Thyroid gland (tissue), 4 donors: Measurements from ENCODE around the gene NDUFS8.

Experiments
- POLR2A ChIP-seq, 2 donors: fragments of 450-650 bp; IDR thresholded peaks; one replicate each; pipeline ENCODE4 v1.6.1; 2017; ENCODE audit warnings: antibody characterized with exemption in 2 of 2, mild to moderate bottlenecking in 2 of 2, moderate library complexity in 1 of 2
- TF ChIP-seq, protein P1 (sequence below), 6 experiments: fragments of 200-600 bp in 3 of 6; fragments of 450-650 bp in 3 of 6; sonication (generic) in 3 of 6; IDR thresholded peaks; one replicate each; pipeline ENCODE4 v1.5.1; 2016 to 2019; ENCODE audit warnings: antibody characterized with exemption in 6 of 6, mild to moderate bottlenecking in 2 of 6, inconsistent platforms in 1 of 6, moderate library complexity in 1 of 6

DNA sequence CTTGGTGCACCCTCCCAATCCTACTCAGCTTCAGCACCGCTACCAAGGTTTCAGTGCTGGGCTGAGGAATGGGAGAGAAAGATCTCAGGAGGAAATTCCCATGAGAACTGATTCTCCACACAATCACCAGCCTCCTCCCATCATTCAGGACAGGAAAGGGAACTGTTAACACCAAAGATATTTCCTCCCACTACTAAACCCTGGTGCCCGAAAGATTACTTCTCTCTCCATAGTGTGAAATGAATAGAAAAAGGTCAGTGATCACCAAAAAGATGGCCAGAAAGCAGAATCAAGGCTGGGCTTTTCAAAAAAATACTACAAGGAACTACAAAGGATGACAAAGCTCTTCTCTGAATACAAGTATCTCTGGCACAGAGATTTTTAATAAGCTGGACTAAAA is 34.4 kb downstream of the NDUFS8 start:
- TF ChIP-seq, protein P1, sequence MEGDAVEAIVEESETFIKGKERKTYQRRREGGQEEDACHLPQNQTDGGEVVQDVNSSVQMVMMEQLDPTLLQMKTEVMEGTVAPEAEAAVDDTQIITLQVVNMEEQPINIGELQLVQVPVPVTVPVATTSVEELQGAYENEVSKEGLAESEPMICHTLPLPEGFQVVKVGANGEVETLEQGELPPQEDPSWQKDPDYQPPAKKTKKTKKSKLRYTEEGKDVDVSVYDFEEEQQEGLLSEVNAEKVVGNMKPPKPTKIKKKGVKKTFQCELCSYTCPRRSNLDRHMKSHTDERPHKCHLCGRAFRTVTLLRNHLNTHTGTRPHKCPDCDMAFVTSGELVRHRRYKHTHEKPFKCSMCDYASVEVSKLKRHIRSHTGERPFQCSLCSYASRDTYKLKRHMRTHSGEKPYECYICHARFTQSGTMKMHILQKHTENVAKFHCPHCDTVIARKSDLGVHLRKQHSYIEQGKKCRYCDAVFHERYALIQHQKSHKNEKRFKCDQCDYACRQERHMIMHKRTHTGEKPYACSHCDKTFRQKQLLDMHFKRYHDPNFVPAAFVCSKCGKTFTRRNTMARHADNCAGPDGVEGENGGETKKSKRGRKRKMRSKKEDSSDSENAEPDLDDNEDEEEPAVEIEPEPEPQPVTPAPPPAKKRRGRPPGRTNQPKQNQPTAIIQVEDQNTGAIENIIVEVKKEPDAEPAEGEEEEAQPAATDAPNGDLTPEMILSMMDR (IDR thresholded peaks at IDR 0.05) = no peak
- no peak for TF ChIP-seq POLR2A (IDR thresholded peaks at IDR 0.05)
